Measurements from ENCODE around the gene DENND5A.
"Not testable (repeated sequence)": the region's sequence is repeated elsewhere in the genome, so short reads cannot be mapped to it uniquely, and the experiment has no call there.

Gene DENND5A

DNA sequence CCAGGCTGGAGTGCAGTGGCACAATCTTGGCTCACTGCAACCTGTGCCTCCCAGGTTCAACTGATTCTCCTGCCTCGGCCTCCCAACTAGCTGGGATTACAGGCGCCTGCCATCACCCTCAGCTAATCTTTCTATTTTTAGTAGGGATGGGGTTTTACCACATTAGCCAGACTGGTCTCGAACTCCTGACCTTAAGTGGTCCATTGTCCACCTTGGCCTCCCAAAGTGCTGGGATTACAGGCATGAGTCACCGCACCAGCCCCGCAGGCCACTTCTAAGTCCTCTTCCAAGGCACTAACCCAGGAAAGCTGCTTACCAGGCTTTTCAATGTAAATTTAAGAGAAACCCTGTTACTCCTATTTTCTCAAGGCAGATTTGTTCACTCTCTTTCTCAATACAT lies 50.4 kb downstream of the DENND5A start:
- TF ChIP-seq CTCF (IDR thresholded peaks at IDR 0.05; ENCODE audit: low read depth, low read length, missing control alignments): no peak
- DNase-seq (ENCODE audit: extremely low read depth, low read depth): no peak

GRCh38 chr11:9211322-9211721 lies 53.8 kb downstream of the DENND5A start:
- no peak overlapping the region for H3K4me3 ChIP-seq (replicated peaks; ENCODE audit: low read depth, low read length)

More for the DNA sequence above, 50.4 kb downstream of the DENND5A start:
- no peak overlapping the region for H3K4me3 ChIP-seq (replicated peaks; ENCODE audit: low read depth, low read length)

GRCh38 chr11:9210922-9211320 lies 54.2 kb downstream of the DENND5A start:
- TF ChIP-seq CTCF (IDR thresholded peaks at IDR 0.05; ENCODE audit: low read depth, low read length, missing control alignments): no peak
- H3K4me3 ChIP-seq (replicated peaks; ENCODE audit: low read depth, low read length): no peak overlapping the region
- no peak for DNase-seq (ENCODE audit: extremely low read depth, low read depth)

More at GRCh38 chr11:9211322-9211721, 53.8 kb downstream of the DENND5A start:
- no peak for DNase-seq (ENCODE audit: extremely low read depth, low read depth)
- no peak for TF ChIP-seq CTCF (IDR thresholded peaks at IDR 0.05; ENCODE audit: low read depth, low read length, missing control alignments)

- no peak overlapping the region for H3K4me3 ChIP-seq (replicated peaks; ENCODE audit: low read depth, low read length)
- no peak for TF ChIP-seq CTCF (IDR thresholded peaks at IDR 0.05; ENCODE audit: low read depth, low read length, missing control alignments)
- no peak for DNase-seq (ENCODE audit: extremely low read depth, low read depth)
These were observed 54.8 kb downstream of the DENND5A start for GRCh38 chr11:9210224-9210921.

- DNase-seq (ENCODE audit: extremely low read depth, low read depth); H3K4me3 ChIP-seq (replicated peaks; ENCODE audit: low read depth, low read length): not testable (repeated sequence)
These were observed 55.5 kb downstream of the DENND5A start for GRCh38 chr11:9209604-9210003.

DNA sequence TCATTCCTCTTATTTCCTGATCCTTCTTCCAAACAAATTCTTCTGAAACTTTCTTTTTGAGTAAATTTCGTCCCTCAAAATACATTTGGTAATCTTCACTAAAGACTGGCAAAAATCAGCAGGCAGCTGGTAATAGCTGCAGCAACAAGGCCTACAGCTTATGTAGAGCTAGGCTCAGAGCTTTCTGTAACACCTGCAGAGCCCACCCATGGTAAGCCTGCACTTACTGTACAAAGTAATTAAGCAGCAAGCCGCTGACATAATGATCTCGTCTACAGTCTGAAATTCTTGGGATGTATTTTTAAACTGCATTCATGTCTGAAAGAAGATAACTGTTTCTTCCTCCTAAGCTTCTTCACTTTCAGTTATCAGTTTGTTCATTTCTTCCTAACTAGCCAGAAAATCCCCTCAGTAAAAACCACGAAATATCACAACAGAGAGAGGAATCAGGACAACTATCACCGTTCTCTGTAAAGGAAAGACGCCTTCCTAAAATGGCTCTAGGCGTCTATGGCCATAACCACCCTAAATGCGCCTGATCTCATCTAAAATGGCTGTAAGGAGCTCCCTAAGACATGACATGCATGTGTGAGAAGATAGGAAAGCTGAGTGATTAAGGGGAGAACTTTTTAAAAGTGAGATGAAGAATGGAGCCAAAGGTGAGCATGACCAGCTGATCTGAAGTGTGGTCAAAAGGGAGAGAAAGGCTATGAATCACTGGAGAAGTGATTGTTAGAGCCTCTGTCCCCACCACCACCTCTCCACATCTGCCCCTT lies 56.2 kb downstream of the DENND5A start:
- no peak for TF ChIP-seq CTCF (IDR thresholded peaks at IDR 0.05; ENCODE audit: low read depth, low read length, missing control alignments)
- DNase-seq (ENCODE audit: extremely low read depth, low read depth): no peak
- no peak overlapping the region for H3K4me3 ChIP-seq (replicated peaks; ENCODE audit: low read depth, low read length)

DNA sequence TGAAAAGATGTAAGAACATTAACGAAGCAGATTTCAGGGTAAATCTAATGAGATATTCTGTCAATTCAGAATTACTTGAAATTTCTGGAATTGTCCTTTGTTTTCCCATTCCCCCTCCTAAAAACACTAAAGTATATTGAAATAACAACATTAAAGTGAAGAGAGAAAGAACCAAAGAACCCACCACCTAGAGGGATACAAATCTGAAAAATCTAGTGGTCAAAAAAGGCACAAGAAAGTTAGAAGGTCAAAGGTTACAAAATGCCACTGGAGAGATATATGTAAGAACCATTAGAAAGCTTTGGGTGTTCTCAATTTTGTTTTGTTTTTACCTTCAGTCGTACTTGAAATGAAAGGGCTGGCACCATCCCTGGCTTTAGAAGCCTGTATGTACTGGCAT lies 57.9 kb downstream of the DENND5A start:
- DNase-seq (ENCODE audit: extremely low read depth, low read depth): no peak
- no peak for TF ChIP-seq CTCF (IDR thresholded peaks at IDR 0.05; ENCODE audit: low read depth, low read length, missing control alignments)
- H3K4me3 ChIP-seq (replicated peaks; ENCODE audit: low read depth, low read length): no peak overlapping the region
